HCEC 1CT (cell line): Measurements from ENCODE around the gene STAM2.
"Not testable (repeated sequence)": the region's sequence is repeated elsewhere in the genome, so short reads cannot be mapped to it uniquely, and the experiment has no call there.

ENCODE experiments used
- DNase-seq: peaks from one replicate; pipeline ENCODE4 v3.0.0-alpha.2; 2017

The STAM2 gene

DNA sequence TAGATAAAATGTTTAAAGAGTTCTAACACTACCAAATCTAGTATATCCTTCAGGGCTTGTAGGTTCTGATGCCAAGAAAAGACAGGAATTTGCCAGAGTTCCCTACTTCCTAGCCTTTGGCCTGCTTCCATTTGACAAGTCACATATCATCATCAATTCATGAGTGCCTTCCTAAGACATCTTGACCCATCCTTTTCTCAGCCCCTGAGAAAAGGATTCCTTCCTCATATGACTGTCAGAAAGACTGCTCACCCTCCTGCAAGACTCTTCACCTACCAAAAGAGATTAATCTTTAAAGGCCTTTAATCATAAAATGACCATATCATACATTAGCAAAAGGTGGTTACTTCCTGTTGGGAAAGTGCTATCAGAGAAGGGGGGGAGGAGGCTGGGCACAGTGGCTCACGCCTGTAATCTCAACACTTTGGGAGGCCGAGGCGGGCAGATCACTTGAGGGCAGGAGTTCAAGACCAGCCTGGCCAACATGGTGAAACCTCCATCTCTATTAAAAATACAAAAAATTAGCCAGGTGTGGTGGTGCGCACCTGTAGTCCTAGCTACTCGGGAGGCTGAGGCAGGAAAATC lies 3.3 kb downstream of the STAM2 start:
- DNase-seq, result peak; percentile 32

DNA sequence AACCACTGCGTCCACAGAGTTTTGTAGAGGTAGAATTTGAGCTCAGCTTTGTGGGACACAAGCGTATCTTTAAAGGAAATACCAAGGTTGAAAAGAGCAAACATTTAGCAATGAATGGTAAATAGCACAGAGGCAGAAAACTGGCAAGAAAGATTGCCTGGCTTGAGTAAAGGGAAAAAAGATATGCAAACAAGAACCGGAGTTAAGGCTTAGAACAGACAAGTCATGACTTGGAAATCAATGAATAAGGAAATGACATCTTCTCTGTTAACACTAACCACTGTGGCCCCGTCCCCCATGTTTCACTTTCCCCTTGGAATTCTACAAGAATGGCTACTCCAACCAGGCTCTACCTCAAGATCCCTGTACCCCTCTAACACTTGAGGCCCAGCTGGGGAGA lies 3.8 kb downstream of the STAM2 start:
- DNase-seq, result no peak

DNA sequence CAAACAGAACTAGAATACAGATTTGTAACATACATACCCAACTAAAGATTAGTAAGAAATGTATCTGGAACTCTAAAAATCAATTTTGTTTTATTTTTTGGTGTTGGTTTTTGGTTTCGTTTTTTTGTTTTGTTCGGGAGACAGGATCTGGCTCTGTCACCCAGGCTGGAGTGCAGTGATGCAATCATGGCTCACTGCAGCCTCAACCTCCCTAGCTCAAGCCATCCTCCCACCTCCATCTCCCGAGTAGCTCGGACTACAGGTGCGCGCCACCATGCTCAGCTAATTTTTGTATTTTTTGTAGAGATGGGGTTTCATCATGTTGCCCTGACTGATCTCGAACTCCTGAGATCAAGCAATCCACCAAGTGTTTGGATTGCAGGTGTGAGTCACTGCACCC lies 6.4 kb downstream of the STAM2 start:
- not testable (repeated sequence) for DNase-seq

DNA sequence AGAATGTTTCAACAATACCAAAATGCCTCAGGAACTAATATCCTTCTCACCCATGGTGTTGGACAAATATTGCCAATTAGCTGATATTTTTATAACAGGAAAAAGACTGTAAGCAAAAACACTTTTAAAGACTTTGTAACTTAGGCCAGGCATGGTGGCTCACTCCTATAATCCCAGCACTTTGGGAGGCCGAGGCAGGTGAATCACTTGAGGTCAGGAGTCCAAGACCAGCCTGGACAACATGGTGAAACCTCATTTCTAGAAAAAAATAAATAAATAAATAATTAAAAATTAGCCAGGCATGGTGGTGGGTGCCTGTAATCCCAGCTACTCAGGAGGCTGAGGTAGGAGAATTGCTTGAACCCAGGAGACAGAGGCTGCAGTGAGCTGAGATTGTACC lies 8.1 kb downstream of the STAM2 start:
- not testable (repeated sequence) for DNase-seq

DNA sequence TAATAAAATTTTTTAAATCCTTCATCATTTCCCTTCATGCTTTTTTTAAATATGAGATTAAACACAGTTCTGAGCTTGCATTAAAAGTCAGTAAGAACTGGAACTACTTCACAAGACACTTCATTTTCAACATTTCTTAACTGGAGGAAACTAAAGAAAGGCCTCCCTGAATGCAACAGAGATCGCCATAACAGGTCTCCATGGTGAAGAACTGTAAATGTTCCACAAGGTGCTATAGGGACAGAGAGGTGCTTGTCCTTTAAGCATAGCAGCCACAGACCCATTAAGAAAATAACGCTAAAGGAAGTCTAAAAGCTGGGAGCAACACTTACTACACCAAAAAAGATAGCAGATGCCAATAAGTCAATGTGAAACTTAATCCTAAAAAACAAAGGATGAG lies 8.5 kb downstream of the STAM2 start:
- no peak for DNase-seq

DNA sequence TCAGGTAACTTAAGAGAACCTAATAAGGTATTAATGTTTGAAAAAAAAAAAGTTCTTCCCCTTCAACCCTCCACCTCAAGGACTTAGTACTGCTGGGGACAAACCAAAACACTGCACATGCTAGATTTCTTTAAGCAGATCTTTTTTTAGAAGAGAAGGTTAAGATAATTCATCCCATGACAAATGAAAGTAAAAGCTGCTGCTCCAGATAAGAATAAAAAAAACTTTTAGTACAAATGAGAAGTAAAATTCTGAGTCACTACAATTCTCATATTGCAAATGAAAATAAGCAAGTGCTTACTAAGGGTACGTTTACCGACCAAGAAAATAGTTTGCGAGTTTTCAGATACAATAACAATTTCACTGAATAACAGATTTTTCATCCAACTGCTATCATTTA lies 8.9 kb downstream of the STAM2 start:
- DNase-seq, result peak; percentile 46

DNA sequence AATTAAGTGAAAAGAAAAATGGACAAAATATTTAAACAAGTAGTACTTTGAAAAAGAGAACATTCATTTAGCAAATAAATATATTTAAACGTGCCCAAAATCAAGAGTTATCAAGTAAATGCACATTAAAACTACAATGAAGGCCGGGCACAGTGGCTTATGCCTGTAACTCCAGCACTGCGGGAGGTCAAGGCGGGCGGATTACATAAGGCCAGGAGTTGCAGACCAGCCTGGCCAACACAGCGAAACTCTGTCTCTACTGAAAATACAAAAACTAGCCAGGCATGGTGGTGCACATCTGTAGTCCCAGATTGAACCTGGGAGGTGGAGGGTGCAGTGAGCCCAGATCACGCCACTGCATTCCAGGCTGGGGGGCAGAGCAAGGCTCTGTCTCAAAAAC lies 9.8 kb downstream of the STAM2 start:
- DNase-seq, result no peak

DNA sequence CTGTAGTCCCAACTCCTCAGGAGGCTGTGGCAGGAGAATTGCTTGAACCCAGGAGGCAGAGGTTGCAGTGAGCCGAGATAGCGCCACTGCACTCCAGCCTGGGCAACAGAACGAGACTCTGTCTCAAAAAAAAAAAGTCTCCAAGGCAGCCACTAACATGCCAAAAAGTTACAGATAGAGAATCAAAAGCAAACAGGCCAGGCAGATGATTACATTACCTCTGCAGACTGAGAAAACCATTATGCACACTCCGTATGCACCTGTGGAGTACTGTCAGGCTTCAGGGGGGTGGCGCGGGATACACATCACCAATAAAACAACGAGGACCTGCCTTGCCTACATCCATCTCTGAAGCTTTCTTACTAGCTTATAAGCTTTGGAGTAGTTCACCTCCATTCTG lies 10.3 kb downstream of the STAM2 start:
- DNase-seq, result no peak

DNA sequence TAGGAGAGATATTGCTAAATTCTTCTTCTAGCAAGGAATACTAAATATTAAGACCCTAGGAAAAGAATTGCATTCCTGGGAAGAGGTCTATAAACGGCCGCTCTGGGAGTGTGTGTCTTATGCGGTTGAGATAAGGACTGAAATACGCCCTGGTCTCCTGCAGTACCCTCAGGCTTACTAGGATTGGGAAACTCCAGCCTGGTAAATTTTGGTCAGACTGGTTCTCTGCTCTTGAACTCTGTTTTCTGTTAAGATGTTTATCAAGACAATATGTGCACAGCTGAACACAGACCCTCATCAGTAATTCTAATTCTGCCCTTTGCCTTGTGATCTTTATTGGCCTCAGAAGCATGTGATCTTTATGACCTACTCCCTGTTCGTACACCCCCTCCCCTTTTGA lies 11.9 kb downstream of the STAM2 start:
- DNase-seq, result not testable (repeated sequence)

DNA sequence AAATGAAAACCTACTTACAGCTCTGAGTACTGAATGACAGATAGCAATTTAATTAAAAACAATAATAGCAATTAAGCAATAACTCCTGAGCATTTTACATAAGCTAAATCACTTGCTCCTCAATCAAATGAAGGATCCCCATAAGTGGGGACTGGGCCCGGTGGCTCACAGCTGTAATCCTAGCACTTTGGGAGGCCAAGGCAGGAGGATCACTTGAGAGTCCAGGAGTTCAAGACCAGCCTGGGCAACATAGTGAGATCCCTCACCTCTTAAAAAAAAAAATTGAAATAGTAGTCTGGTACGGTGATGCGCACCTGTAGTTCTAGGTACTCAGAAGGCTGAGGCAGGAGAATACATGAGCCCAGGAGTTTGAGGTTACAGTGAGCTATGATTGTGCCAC lies 13.4 kb downstream of the STAM2 start:
- DNase-seq, result no peak

DNA sequence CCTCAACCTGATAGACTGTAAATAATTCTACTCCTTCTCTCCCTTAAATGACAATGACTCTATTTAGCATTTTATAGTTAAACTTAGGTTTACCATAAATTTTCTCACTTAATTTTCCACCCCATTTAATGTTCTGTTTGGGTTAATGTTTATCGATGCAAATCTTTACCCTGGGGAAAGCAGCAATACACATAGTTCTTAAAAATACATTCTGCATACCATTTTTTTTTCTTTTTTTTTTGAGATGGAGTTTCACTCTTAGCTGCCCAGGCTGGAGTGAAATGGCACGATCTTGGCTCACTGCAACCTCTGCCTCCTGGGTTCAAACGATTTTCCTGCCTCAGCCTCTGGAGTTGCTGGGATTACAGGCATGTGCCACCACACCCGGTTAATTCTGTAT lies 14.0 kb downstream of the STAM2 start:
- DNase-seq, result no peak

DNA sequence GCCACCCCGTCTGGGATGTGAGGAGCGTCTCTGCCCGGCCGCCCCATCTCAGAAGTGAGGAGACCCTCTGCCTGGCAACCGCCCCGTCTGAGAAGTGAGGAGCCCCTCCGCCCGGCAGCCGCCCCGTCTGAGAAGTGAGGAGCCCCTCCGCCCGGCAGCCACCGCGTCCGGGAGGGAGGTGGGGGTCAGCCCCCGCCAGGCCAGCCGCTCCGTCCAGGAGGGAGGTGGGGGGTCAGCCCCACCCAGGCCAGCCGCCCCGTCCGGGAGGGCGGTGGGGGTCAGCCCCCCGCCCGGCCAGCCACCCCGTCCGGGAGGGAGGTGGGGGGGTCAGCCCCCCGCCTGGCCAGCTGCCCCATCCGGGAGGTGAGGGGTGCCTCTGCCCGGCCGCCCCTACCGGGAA lies 15.2 kb downstream of the STAM2 start:
- not testable (repeated sequence) for DNase-seq

DNA sequence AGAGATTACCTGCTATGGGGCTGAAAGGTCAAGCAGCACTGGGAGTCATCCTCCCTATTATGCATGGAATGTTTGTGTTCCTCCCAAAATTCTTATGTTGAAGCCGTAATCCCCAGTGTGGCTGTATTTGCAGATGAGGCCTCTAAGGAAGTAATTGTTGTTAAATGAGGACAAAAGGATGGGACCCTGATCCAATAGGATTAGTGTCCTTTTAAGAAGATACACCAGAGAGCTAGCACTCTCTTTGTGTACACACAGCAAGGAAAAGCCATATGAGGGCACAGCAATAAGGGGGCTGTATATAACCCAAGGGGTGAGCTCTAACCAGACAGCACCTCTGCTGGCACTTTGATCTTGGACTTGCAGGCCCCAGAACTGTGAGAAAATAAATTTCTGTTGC lies 18.3 kb downstream of the STAM2 start:
- no peak for DNase-seq

DNA sequence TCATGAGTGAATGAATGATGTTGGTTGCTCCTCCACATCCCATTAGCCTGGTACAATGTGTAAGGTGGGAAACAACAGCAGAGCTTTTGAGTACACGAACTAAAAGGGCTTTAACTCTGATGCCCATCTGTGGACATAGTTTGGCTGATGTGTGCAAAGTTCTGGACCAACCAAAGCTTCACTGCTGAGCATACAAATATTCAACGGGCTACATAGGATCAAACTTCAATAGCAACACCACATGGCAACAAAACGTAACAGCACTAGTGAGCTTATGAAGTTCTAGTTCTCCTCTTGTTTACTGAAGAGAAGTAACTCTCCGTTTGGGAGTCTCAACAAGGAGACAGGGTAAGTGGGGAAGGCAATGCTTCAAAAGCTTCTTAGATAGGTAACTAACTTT lies 20.4 kb downstream of the STAM2 start:
- DNase-seq, result no peak

DNA sequence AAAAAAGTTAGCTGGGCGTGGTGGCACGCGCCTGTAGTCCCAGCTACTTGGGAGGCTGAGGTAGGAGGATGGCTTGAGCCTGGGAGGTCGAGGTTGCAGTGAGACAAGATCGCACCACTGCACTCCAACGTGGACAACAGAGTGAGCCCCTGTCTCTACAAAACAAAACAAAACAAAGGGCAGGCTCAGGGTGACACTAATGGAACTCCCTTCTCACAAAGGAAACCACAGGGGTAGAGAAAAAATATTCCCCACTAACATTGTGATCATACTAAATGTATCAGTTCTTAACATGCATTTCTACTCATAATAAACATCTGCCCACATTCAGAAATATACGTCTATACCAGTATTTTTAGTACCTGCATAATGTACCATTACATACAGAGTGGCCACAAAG lies 21.1 kb downstream of the STAM2 start:
- DNase-seq, result no peak

DNA sequence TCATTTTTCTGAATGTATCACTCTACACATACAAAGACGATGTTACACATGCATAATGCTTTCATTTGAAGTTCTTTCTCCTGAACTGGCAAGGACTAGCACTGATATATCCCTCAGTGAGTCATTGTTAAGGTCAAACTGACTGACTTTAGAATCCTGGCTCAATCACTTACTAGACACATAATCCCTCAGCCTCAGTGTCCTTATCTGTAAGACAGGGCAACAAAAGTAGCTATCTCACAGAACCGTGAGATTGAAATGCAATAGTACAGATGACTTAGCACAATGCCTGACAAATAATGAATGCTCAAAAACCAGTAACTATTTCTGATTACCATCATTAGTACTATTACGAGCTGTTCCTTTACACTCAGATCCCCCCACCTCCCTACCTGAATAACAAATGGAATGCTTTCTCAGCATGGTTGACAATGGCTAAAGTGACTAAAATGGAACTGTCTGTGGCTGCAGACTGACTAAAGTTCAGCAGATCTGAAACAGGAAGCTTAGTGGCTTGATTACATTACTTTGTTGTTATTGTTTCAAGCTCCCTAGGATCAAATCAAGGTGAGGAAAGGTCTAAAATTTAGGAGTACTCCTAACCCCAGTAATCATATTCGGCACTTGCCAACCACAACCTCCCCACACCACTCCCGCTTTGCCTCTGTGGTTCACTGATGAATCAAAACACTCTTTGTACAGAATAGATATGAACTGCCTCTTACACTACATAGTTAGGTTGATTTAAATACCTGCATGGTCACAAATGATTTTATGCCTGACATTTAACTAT lies 40.9 kb downstream of the STAM2 start:
- DNase-seq, result peak; percentile 48

DNA sequence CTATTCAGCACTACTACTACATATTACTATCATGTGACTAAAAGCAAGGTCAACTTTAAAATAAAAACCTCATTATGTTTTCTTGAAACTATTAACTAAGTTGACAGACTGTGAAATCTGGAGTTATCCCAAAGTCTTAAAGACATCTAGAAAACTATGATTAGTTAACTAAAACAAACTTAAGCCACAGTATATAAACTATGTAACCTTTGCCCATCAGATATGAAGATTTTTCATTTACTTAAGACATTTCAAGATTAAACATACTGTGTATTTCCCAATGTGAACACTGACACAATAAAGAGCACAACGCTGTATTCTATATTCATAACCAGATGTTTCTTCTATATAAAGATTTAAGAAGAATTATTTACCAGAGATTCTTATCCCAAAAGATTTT lies 43.3 kb downstream of the STAM2 start:
- DNase-seq, result no peak

DNA sequence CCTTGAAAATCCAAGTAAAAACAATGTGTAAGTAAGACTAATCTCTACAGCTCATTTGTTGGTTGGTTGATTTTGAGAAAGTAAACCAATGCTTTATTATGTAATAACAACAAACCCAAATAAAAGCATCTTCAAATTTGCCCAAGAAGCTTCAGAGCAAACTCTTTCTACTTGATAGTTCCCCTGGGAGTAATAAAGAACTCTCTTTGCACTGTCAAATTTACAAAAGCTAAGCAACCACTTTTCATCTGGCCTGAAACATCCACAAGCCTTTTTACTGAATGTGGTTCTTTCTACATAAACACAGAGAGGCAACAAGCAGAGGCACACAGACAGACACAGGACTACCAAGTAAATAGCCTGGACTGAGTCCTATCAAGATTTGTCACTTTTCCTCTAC lies 47.9 kb downstream of the STAM2 start:
- DNase-seq, result no peak

DNA sequence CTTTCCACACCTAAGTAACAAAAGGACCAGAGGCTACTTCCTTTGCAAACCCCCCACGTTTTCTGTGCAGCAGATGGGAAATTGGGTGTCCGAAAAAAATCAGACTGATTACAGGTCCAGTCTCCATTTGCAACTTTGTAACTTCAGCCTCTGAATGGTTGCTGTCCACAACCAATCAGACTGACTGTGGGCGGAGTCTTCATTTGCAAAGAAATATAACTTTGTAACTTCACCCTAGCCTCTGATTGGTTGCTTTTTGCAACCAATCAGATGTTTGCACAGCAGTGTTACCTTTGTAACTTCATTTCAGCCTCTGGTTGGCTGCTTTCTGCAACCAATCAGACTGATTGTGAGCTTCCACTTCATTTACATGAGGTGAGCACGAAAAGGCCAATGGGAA lies 48.9 kb downstream of the STAM2 start:
- DNase-seq, result no peak

DNA sequence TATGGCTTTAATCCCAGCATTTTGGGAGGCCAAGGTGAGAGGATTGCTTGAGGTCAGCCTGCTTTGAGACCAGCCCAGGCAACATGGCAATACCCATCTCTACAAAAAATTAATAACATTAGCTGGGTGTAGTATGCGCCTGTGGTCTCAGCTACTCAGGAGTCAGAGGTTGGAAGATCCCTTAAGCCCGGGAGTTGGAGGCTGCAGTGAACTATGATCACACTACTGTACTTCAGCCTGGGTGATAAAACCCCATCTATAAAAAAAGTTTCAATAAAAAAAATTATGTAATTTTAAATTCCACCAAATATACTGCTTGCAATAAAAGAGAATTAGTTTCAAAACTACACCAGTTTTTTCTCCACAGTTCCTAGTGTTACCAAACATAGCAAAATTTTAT lies 53.4 kb downstream of the STAM2 start:
- no peak for DNase-seq

DNA sequence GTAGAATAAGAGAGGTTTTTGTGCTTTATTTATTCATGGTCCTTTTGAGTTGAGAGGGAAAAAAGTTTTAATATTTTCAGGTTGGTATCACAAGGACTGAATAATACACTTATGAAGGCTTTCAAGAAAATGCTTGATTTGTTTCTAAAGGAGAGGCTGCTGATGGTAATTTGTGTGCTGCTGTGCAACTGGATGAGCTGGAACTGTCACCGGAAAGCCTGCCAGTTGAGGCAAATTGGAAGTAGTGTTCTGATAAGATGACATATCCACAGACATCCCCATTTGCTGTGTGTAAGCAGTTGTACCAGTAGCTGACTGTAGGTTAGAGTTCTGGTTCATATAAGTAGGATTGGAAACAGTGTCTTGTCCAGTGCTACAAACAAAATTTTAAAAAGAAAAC lies 55.1 kb downstream of the STAM2 start:
- DNase-seq, result no peak

DNA sequence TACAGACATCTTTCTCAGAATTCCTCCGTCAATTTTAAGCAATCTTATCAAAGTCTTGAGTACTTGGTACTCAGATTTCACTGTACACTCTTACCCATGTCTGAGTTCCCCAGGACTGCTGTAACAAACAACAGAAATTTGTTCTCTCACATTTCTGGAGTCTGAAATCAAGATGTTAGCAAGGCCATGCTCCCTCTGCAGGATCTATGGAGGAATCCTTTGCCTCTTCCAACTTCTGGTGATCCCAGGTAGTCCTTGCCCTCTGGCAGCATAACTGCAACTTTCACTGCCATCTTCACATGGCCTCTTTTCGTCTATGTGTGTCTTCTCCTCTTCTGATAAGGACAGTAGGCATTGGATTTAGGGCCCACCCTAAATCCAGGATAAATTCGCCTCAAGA lies 59.6 kb downstream of the STAM2 start:
- DNase-seq, result no peak

DNA sequence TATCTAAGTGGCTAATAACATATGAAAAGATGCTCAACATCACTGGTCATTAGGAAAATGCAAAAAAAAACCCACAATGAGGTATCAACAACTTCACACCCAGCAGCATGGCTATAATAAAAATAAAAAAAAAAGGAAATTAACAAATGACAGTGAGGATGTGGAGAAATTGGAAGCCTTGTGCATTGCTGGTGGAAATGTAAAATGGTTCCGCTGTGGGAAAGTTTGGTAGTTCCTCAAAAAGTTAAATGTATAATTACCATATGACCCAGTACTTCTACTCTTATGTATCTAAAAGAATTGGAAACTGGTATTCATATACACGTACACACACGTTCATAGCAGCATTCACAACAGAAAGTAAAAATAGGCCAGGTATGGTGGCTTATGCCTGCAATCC lies 61.2 kb downstream of the STAM2 start:
- no peak for DNase-seq

DNA sequence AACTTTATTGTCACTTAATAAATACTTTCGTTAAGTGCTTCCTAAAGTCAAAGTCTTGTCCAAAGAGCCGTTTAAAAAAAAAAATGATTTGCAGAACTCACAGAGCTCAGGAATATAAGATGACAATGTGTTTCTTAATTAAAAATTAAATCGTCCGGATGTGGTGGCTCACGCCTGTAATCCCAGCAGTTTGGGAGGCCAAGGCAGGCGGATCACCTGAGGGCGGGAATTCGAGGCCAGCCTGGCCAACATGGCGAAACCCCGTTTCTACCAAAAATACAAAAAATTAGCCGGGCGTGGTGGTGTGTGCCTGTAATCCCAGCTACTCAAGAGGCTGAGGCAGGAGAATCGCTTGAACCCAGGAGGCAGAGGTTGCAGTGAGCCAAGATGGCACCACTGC lies 68.4 kb downstream of the STAM2 start:
- DNase-seq, result not testable (repeated sequence)

DNA sequence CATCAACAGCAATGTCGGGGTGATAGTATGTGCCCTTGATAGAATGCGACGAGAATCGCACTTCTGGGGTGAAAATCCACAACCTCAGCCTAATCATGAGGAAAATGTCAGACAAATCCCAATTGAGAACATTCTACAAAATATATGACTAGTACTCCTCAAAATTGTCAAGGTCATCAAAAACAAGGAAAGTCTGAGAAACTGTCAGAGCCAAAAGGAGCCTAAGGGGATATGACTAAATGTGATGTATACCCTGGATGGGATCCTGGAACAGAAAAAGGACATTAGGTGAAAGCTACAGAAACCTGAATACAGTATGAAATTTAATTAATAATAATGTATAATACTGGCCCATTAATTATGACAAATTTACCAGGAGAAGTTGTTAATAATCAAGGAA lies 69.1 kb downstream of the STAM2 start:
- DNase-seq, result no peak
